SH-SY5Y (cell line): Measurements from ENCODE around the gene DIDO1.

ENCODE experiments used
- GATA2 ChIP-seq: IDR thresholded peaks from 2 replicates; pipeline ENCODE4 v1.6.1; 2011; ENCODE audit warnings: mild to moderate bottlenecking, low read depth, low read length
- GATA3 ChIP-seq: IDR thresholded peaks from 2 replicates; pipeline ENCODE4 v1.6.1; 2011; ENCODE audit warnings: low read depth, mild to moderate bottlenecking, low read length, moderate library complexity

The DIDO1 gene

GRCh38 chr20:62834967-62835730 is 91.2 kb downstream of the DIDO1 start:
- TF ChIP-seq GATA3: no peak
- no peak for TF ChIP-seq GATA2

DNA sequence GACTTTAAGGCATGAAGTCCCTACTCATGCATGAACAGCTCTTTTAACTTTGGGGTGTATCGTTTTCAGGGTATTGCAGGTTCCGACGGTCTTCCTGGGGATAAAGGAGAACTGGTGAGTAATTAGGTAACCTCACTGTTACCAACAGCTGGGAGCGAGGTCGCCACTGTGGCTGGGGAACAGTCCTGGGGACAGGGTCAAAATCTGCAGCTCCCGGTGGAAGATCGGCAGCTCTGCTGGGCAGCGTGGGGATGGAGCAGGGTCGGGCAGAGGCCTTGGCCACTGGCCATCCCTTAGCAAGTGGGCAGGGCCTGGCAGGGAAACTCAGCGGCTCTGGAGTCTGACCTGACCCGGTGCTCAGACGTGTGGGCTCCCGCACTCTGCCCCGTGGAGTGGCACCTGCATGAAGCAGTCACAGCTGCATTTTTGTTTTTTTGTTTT is 93.3 kb downstream of the DIDO1 start:
- TF ChIP-seq GATA2 (no peak), GATA3 (no peak)

DNA sequence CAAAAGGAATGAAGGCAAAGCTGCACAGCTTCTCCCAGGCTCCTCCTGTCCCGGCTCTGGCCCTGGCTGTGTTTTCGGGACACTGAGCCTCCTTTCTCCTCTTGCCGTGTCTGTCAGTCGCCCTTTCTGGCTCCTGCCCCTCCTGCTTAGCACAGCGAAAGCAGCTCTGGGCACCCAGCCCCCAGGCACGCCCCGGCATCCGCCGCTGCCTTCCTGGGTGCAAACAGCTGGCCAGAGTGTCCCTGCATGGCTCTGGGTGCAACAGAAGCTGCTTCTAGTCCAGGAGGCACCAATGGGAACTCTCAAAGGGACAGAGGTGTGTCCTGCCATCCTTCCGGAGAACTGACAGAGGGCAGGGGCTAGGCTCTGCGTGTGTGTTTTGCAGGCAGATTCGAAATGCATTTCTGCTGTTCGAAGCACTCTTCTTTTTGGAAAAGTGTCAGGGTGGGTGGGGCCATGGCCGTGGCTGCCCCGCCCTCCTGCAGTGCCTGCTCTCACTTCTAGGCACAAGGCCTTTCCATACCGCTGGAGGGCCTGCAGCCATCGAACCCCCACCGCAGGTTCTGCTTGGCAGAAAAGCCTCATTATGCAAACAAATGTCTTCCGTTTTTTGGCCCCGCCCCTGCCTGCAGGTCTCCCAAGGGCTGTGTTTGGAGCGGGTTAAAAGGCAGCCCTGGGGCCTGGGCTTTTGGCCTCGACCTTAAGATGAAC is 93.9 kb downstream of the DIDO1 start:
- no peak for TF ChIP-seq GATA3
- TF ChIP-seq GATA2: no peak

DNA sequence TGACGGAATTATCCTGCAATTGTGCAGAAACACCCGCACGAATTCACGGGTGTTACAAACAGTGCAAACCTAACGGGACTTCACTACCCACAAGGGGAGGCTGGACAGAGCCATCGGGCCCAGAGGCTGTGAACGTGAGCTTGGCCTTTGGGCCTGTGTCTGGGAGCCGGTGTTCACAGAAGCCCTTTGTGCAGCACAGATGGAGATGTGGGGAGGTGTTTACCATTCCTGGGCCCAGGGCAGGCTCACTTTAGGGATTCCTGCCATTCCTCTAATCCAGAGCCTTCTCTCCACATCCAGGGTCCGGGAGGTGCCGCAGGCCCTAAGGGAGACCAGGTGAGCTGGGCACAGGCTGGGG is 94.5 kb downstream of the DIDO1 start:
- TF ChIP-seq GATA2: no peak
- no peak for TF ChIP-seq GATA3

DNA sequence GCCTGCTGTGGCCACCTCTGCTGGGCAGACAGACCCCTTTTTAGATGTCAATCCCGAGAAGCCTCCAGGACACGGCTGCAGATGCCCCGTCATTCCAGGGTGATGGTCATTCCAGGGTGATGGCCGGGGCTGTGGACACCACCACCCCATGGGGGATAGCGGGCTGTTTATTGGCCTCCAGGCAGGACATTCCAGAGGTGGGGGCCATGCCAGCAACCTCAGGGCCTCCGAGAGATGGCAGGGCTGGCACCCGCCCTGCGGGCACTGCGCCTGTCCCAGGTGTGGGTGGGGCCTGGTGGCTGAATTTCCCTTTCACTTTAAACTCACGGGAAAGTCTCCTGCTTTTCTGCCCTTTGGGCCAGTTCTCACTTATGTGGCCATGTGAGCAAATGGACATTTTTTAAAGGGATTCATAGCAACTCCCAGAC is 94.9 kb downstream of the DIDO1 start:
- no peak for TF ChIP-seq GATA2
- TF ChIP-seq GATA3: no peak

DNA sequence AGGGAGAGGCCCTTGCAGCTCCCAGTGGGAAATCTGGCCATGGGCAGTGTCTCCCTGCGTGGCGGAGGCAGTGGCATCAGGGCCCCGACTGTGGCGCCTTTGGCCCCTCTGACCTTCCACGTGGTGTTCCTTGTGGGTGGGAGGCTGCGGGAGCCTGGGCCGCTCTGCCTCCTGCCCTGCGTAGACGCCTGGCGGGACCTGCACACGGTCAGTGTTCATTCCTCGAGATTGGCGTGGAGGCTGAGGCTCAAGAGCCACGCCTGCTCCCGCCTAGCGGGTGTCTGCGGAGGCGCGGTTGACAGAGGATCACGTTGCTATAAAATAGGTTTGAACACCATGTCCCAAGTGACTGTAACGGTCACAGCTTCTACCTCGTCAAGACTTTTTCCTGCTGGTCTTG is 95.5 kb downstream of the DIDO1 start:
- no peak for TF ChIP-seq GATA2

- no peak for TF ChIP-seq GATA2
- no peak for TF ChIP-seq GATA3
Observed at GRCh38 chr20:62830251-62830650, 96.1 kb downstream of the DIDO1 start.

- TF ChIP-seq GATA3 (no peak), GATA2 (no peak)
Observed at GRCh38 chr20:62829231-62830230, 96.8 kb downstream of the DIDO1 start.

DNA sequence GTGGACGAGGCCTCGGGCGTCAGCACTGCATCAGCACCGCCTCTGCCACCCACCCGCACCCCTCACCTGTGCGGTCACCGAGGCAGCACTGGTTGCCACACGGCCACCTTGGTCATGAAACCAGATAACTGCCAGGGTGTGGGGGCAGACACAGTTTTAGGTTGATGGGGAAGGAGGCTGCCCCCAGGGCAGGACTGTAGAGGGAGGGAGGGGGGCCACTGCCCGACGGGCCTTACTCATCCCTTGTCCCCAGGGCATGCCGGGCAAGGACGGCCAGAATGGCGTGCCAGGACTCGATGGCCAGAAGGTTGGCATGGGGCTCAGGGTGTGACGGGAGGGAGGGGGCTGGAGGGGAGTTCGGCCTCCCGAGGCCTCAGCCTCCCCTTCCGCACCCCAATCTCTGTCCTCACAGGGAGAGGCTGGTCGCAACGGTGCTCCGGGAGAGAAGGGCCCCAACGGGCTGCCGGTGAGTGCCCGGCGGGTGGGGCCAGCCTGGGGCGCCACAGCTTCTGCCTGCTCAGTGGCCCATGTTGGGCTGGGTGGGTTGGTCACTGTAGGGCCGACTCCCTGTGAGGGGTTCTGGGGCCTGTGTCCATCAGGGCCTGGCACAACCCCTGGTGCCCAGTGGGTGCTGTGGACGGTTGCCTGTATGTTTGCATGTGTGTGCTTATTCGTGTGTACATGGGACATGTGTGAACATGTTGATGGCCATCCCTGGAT is 97.6 kb downstream of the DIDO1 start:
- TF ChIP-seq GATA3 (no peak), GATA2 (no peak)

- TF ChIP-seq GATA2 (no peak), GATA3 (no peak)
Observed at GRCh38 chr20:62828051-62828450, 98.3 kb downstream of the DIDO1 start.
